GM18909 (cell line): ENCODE results near the gene CERS5.
"Not testable (repeated sequence)": the region's sequence is repeated elsewhere in the genome, so short reads cannot be mapped to it uniquely, and the experiment has no call there.

Experiments used
- ATAC-seq: cut with Tn5 transposase; IDR thresholded peaks from one replicate; pipeline ENCODE4 v1.9.1; 2021; ENCODE audit warnings: mild to moderate bottlenecking; ENCODE audit not compliant: unreplicated experiment, poor library complexity

The CERS5 gene

GRCh38 chr12:50104417-50105366 is 62.5 kb downstream of the CERS5 start:
- no peak for ATAC-seq

- ATAC-seq = no peak
Observed at GRCh38 chr12:50103767-50104321, 63.3 kb downstream of the CERS5 start, which contains the start of gene GPD1. Gene GPD1 (plus strand): TSS chr12:50104008. CDS start chr12:50104051, 43 bp downstream.

GRCh38 chr12:50103351-50103750 is 63.8 kb downstream of the CERS5 start:
- no peak for ATAC-seq

- no peak for ATAC-seq
Observed at GRCh38 chr12:50102646-50103309, 64.4 kb downstream of the CERS5 start.

- no peak for ATAC-seq
Observed at GRCh38 chr12:50102131-50102531, 65.0 kb downstream of the CERS5 start.

- ATAC-seq = no peak
Observed at GRCh38 chr12:50101663-50102062, 65.5 kb downstream of the CERS5 start.

- ATAC-seq = no peak
Observed at GRCh38 chr12:50100561-50100960, 66.6 kb downstream of the CERS5 start.

GRCh38 chr12:50099302-50100008 is 67.7 kb downstream of the CERS5 start:
- ATAC-seq = no peak

- ATAC-seq = no peak
Observed at GRCh38 chr12:50097952-50098351, 69.2 kb downstream of the CERS5 start.

- ATAC-seq = no peak
Observed at GRCh38 chr12:50090391-50090790, 76.8 kb downstream of the CERS5 start.

GRCh38 chr12:50089730-50090129 is 77.4 kb downstream of the CERS5 start:
- ATAC-seq = no peak

- ATAC-seq = no peak
Observed at GRCh38 chr12:50088577-50089335, 78.4 kb downstream of the CERS5 start.

- ATAC-seq = no peak
Observed at GRCh38 chr12:50087995-50088394, 79.2 kb downstream of the CERS5 start.

- no peak for ATAC-seq
Observed at GRCh38 chr12:50087151-50087550, 80.0 kb downstream of the CERS5 start.

- no peak for ATAC-seq
Observed at GRCh38 chr12:50086148-50086547, 81.0 kb downstream of the CERS5 start.

- no peak for ATAC-seq
Observed at GRCh38 chr12:50085615-50086072, 81.5 kb downstream of the CERS5 start.

- ATAC-seq = peak; percentile 81
Observed at GRCh38 chr12:50084775-50085614, 82.2 kb downstream of the CERS5 start, which contains the start of gene SMARCD1. Gene SMARCD1 (plus strand): TSS chr12:50085342. CDS start chr12:50085370, 28 bp downstream.

- not testable (repeated sequence) for ATAC-seq
Observed at GRCh38 chr12:50084409-50084774, 82.8 kb downstream of the CERS5 start.

GRCh38 chr12:50083301-50083700 is 83.9 kb downstream of the CERS5 start:
- ATAC-seq = no peak
